Heart left ventricle (tissue), 13 donors: Measurements from ENCODE around the gene RABL6.

Experiments
- POLR2A ChIP-seq, 2 donors: fragments of 450-650 bp; IDR thresholded peaks; one replicate each; pipeline ENCODE4 v1.6.1; 2017; ENCODE audit warnings: antibody characterized with exemption in 2 of 2, mild to moderate bottlenecking in 2 of 2, moderate library complexity in 2 of 2
- TF ChIP-seq, protein P1 (sequence below), 12 donors: fragments of 200-600 bp; sonication (generic) in 4 of 12; IDR thresholded peaks; one replicate each; pipeline versions ENCODE4 v1.5.0 to v1.8.0; 2018 to 2022; ENCODE audit warnings: antibody characterized with exemption in 12 of 12, mild to moderate bottlenecking in 5 of 12
- donor health status: ischemic (EF 13 %, LVEDD 7.1; RV severe dilation, severe dysfunction).
- donor health status: DM: no; HTN: yes; CAD: no.
- donor health status: DM: no; HTN: no; CAD: no.
- donor health status: ischemic (EF 25% LVEDD 6.9; RV normal size, moderate dysfunction).
- donor health status: ischemic (EF 25% LVEDD 5.7; RV mildly dilated, moderate dysfunction).
- donor health status: ischemic (EF 35%, LVEDD 5.7; RV mildly dilated, moderate dysfunction).
- donor health status: nonischemic (EF 11% LVEDD 7.7; RV severe dilation, severe dysfunction).
- donor health status: DM: yes; HTN: yes; CAD: no.
- donor health status: PGD.
- donor health status: ischemic (EF 29% LVEDD 5.4; RV normal size, mild dysfunction).
- donor health status: nonischemic (EF 23%, LVEDD 6.1; RV moderate dilation, normal function).

DNA sequence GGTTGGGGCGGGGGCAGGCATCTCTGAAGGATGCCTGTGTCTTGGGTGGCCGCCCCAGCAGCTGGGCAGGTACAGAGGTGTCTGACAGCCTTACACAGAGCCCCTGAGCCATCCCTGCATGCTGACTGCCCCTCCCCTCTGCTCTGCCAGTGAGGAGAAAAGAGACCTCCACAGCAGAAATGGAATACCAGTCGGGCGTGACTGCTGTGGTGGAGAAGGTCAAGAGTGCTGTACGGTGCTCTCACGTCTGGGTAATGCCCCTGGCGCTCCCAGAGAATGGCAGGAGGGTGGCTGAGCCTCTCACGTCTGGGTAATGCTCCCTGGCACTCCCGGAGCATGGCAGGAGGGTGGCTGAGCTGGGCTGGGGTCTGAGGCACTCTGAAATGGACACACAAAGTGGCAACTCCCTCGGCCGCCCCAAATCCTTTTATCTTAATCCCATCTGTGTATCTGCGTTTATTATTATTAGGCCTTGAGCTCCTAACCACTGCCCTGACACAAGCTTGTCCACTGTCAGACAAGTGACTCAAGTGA is 2.5 kb upstream of the RABL6 start:
- TF ChIP-seq, protein P1, sequence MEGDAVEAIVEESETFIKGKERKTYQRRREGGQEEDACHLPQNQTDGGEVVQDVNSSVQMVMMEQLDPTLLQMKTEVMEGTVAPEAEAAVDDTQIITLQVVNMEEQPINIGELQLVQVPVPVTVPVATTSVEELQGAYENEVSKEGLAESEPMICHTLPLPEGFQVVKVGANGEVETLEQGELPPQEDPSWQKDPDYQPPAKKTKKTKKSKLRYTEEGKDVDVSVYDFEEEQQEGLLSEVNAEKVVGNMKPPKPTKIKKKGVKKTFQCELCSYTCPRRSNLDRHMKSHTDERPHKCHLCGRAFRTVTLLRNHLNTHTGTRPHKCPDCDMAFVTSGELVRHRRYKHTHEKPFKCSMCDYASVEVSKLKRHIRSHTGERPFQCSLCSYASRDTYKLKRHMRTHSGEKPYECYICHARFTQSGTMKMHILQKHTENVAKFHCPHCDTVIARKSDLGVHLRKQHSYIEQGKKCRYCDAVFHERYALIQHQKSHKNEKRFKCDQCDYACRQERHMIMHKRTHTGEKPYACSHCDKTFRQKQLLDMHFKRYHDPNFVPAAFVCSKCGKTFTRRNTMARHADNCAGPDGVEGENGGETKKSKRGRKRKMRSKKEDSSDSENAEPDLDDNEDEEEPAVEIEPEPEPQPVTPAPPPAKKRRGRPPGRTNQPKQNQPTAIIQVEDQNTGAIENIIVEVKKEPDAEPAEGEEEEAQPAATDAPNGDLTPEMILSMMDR (IDR thresholded peaks at IDR 0.05): no peak
- TF ChIP-seq POLR2A (IDR thresholded peaks at IDR 0.05): no peak
